GM18867 (cell line): ENCODE data around the gene LOXHD1.

ENCODE experiments used
- ATAC-seq: cut with Tn5 transposase; IDR thresholded peaks from one replicate; pipeline ENCODE4 v1.9.1; 2021; ENCODE audit warnings: mild to moderate bottlenecking, moderate library complexity; ENCODE audit not compliant: unreplicated experiment

Gene LOXHD1

GRCh38 chr18:46581648-46582047, 75.4 kb downstream of the LOXHD1 start:
- ATAC-seq, result no peak

GRCh38 chr18:46578987-46579386, 78.0 kb downstream of the LOXHD1 start:
- no peak for ATAC-seq

- no peak for ATAC-seq
These were observed 79.5 kb downstream of the LOXHD1 start for GRCh38 chr18:46577546-46577945.

GRCh38 chr18:46575851-46576250, 81.2 kb downstream of the LOXHD1 start:
- no peak for ATAC-seq

GRCh38 chr18:46574743-46575115, 82.3 kb downstream of the LOXHD1 start:
- ATAC-seq, result no peak

- ATAC-seq, result peak; percentile 70
These were observed 82.8 kb downstream of the LOXHD1 start for GRCh38 chr18:46574000-46574742.

GRCh38 chr18:46573156-46573555, 83.9 kb downstream of the LOXHD1 start:
- ATAC-seq, result no peak

- ATAC-seq, result no peak
These were observed 85.3 kb downstream of the LOXHD1 start for GRCh38 chr18:46571756-46572155.

- ATAC-seq, result no peak
These were observed 86.4 kb downstream of the LOXHD1 start for GRCh38 chr18:46570666-46571065.

GRCh38 chr18:46570134-46570533, 86.9 kb downstream of the LOXHD1 start:
- ATAC-seq, result no peak

- no peak for ATAC-seq
These were observed 87.8 kb downstream of the LOXHD1 start for GRCh38 chr18:46569211-46569610.

- no peak for ATAC-seq
These were observed 89.8 kb downstream of the LOXHD1 start for GRCh38 chr18:46567196-46567595.

- ATAC-seq, result no peak
These were observed 90.9 kb downstream of the LOXHD1 start for GRCh38 chr18:46566111-46566510.

- ATAC-seq, result no peak
These were observed 91.8 kb downstream of the LOXHD1 start for GRCh38 chr18:46565256-46565655.

GRCh38 chr18:46563317-46563716, 93.7 kb downstream of the LOXHD1 start:
- no peak for ATAC-seq

GRCh38 chr18:46562674-46563192, 94.3 kb downstream of the LOXHD1 start:
- ATAC-seq, result no peak

- ATAC-seq, result no peak
These were observed 96.4 kb downstream of the LOXHD1 start for GRCh38 chr18:46560671-46561045.

GRCh38 chr18:46559946-46560670, 96.9 kb downstream of the LOXHD1 start:
- ATAC-seq, result no peak

- ATAC-seq, result no peak
These were observed 97.7 kb downstream of the LOXHD1 start for GRCh38 chr18:46559296-46559695.

- ATAC-seq, result no peak
These were observed 100.3 kb downstream of the LOXHD1 start for GRCh38 chr18:46556590-46557206.

GRCh38 chr18:46555724-46556123, 101.3 kb downstream of the LOXHD1 start:
- ATAC-seq, result peak; percentile 83

- ATAC-seq, result no peak
These were observed 101.8 kb downstream of the LOXHD1 start for GRCh38 chr18:46555213-46555612.
